CD4-positive, alpha-beta T cell treated with Interleukin-4 for 4 hours (primary cell): ENCODE results near the gene RTTN.

ENCODE experiments used
- DNase-seq: peaks from one replicate; pipeline ENCODE4 v3.0.0-alpha.2; 2020

The RTTN gene

DNA sequence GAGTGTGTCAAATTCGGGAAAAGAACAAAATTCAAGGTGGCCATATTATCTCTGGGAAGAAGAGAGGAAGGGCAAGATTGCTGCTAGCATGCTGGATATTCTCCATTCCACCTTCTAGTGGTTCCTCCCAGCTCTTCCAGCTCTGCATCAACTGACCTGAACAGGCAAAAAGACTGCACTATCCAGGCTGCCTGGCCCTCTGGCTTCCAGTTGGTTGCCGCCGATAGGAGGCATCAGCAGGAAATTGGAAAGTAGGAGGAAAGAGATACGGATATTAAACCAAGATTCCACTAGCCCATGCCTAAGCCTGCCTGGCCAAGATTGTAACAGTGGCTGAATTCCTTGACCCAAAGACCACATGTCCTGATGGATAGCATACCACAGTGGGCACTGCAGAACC lies 1.7 kb upstream of the RTTN start:
- DNase-seq: no peak

DNA sequence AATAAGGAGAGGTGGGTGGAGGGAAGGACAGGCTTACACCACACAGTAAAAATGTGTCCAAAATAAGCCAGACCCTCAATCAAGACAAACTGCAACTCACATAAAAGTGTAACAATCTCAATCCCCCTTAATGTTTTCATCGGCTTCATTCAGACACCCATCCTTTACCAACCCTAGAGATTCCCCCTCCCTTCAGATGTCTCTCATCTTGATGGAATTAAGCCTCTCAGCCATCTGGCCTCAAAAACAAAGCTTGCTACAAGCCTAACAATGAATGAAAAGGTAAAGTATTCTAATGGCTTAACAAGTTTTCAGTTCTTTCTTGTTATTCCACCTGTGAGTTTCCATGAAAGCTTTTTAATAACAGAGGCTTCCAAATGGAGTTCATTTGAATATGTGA lies 5.2 kb downstream of the RTTN start:
- no peak for DNase-seq

DNA sequence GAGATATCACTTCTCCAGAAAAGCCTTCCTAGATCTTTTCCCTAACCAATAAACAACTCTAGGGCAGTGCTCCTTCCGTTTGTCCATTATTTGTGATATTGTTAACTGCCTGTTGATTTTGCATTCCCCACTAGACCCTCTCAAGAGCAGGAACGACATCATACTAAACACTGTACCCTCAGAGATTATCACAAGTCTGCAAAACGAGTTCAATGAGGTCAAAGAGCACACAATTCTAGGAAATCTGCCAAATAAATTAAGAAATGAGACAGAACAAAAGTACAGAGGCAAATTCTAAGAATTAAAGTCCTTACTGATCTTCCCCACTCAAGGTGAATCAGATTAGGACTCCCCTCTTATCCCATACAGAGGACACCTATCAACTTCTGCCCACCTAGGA lies 7.6 kb downstream of the RTTN start:
- DNase-seq: no peak

DNA sequence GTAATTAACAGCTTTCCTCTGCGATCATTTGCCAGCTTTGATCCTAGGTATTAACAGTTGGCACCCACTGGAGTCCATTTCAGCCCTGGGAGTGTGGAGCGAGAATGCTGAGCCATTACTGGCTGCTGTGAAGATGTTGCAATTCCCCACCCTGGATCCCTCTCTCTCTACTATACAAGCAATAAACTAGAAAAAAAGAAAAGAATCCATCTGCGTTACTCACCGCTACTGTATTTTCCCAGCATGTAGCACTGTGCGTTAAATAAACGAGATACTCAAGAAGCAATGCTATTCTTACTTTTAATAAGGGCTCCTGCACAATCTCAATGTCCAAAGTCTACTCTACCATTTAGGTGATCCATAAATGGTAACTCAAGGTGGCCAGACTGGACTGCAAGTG lies 8.5 kb downstream of the RTTN start:
- DNase-seq: no peak

DNA sequence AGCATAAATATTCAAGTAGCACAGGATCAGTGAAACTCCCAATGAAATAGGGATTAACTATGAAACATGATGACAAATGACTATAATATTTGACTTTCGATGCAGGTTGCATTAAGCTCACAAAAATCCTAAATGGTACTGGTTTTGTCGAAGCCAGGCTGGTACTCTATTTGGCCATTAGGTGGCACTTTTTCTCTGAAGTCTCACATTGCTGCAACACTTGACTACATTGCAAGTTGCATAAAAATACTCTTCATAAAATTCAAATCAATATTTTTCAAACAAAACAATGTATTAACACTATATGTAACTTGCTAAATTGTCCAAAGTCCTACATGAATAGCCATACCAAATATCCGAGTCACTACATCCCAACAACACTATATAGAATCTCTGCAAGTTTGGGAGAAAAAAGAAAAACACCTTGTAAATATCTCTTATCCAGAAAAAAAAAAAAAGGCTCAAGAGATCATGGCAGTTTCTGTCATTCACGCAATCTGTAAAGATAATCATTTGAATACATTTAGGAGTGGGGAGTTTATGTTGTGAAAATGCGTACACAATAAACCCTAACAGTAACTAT lies 9.5 kb downstream of the RTTN start:
- DNase-seq: peak; percentile 48

DNA sequence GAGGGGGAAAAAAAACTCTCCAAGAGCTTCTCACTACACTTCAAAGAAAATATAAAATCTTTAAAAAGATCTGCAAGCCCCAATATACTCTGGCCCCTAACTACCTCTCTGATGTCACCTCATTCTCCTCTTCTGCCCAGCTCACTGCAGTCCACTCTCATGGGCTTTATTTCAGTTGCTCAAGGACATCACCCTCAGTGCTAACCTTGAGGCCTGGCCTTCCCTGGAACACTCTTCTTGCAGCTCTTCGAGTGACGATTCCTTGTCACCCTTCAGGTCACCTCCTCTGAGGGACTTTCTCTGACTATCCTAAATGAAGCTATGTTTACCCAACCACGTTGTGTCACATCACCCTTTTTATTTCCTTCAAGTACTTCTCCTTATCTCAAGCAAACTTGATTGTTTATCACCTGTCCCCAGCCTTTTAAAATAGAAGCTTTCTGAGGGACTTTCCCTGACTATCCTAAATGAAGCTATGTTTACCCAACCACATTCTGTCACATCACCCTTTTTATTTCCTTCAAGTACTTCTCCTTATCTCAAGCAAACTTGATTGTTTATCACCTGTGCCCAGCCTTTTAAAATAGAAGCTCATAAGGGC lies 10.4 kb downstream of the RTTN start:
- no peak for DNase-seq

DNA sequence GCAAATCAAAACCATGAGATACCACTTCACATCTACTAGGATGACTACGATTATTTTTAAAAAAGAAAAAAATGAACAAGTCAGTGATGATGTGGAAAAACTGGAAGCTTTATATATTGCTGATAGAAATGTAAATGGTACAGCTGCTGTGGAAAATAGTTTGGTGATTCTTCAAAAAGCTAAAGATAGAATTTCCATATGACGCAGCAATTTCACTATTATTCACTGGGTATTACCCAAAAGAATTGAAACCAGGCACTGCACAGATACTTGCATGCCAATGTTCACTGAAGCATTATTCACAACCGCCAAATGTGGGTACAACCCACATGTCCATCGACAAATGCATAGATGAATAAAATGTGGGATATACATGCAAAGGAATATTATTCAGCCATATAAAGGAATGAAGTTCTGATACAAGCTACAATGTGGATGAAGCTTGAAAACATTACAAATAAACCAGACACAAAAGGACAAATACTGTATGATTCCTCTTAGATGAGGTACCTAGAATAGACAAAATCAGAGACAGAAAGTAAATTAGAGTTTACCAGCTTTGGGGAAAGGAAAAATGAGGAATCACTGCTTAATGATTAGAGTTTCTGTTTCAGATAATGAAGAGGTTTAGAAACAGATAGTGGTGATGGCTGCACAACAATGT lies 11.1 kb downstream of the RTTN start:
- no peak for DNase-seq

DNA sequence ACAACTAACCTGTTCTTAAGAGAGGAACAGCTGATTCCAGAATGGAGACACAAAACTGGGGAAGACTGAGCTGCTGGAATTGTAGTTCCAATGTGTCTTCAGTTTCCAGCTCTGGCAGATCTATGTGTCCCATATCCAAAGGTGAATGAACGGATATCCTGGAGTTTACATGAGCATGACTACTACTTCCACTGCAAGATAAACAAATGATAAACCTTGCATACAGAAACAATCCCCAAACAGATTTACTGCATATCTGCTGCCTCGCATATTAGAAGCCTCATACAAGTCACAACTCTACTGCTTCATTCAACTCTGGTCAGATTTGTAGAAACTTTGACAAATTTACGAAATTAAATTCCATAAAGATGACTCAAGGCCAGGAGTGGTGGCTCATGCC lies 15.0 kb downstream of the RTTN start:
- no peak for DNase-seq

DNA sequence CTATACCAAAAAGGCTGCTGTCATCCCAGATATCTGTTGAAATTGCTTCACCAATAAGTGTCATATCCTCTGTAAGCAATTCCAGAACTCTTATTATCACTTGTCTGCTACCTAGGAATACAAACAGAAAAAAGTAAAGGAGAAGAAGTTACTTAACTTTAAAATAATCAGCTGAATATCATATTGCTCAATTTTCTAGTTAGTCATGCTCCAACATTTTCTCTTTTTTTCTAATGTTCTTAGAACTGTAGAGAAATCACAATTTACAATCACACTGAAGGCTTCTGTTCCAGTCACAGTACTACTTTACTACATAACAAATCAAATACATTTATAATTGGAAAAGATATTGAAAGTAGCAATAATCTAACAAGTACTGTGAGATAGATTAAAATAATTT lies 17.4 kb downstream of the RTTN start:
- no peak for DNase-seq

DNA sequence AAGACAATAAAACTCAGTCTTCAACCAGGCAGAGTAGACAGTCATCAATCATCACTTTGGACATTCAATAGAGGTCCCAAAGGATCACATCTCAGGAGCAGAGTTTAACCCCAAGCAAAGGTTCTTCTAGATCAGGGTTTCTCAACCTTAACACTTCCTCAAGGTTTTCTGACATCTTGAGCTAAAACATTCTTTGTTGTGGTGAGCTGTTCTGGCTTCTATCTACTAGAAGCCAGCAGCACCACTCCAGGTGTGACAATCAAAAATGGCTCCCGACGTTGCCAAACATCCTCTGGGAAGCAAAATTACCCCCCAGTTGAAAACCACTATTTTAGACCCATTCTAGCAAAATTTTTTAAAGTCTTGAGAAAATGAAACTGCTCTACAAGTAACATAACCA lies 22.0 kb downstream of the RTTN start:
- no peak for DNase-seq

DNA sequence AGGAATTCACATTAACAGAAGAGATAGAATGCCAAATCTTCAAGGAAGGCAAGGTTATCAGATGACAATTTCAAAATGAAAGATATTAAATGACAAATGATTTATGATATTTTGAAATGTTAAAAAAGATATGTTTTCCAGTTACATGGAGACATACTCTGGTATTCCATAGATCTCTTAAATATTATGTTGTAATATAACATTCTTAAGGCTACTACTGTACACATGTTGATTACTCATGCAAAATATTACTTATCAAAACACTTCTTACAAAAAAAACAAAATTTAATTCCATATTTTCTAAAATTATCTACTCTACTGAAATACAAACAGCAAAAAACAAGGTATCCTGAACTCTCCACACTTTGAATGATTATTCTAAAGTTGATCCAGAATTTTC lies 22.9 kb downstream of the RTTN start:
- DNase-seq: no peak

DNA sequence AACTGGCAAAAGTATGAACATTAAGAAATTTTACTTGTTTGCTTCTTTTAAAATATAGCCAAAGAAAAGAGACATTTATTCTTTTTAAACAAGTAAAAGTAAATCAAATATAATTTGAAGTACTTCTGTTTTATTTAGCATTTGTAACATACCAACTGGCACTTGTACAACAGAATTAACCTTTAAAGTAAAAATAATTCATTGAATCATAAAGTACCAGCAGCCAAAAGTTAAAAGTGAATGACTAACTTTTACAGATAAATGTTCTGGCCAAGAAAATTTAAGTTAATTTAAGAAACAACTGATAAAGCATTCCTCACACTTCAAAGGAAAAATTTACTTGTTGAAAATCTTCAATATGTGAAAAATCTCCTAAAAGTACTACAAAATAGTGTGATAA lies 23.8 kb downstream of the RTTN start:
- DNase-seq: no peak

DNA sequence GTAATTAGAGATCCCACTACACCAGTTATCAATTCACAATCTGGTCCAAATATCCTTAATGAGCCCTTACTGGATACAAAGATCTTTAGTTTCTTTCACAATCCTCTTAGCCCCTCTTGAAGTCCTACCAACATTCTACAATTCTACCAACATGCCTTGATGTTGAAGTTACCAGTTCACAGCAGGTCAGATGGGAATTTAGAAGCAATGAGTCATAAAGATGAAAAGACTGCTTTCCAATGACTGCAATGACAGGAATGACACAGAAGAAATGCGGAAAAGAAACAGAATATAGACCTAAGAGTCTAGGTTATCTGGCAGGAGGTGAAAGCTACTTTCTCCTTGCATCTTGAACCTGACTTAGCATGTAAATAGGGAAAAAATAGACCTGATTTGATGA lies 24.5 kb downstream of the RTTN start:
- no peak for DNase-seq

DNA sequence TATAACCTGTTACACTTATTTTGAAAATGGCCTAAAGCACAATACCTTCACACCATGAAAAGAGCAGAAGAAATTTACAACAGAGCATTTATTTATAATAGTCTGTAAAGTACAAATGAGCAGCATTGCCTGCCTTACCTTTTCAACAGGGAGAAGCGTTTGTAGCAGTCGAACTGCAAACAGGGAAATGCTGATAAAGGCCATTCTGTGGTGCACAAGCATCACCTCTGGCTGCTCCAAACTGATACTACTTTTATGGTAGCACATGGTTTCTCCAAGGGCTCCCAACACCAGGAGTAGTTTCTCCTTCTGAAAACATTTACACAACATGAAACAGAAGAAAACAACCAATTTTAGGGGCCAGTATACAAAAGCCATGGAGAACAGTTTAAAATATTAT lies 28.9 kb downstream of the RTTN start:
- DNase-seq: no peak

DNA sequence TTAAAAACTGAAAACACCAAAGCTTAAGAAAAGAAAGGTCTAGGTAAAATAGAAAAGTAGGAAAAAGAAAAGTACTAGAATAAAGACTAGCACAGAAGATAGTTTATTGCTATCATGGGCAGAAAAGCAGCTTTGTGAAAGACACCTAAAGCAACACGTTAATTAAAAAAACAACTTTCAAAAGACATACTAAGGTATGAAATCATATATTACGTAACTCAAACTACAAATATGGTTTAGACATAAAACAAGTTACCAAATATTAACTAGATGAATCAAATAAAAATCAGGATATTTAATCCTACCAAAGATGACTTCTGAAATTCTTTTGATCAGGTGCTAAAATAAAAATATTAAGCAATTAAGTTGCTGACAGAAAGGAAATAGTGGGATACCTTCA lies 30.3 kb downstream of the RTTN start:
- no peak for DNase-seq

DNA sequence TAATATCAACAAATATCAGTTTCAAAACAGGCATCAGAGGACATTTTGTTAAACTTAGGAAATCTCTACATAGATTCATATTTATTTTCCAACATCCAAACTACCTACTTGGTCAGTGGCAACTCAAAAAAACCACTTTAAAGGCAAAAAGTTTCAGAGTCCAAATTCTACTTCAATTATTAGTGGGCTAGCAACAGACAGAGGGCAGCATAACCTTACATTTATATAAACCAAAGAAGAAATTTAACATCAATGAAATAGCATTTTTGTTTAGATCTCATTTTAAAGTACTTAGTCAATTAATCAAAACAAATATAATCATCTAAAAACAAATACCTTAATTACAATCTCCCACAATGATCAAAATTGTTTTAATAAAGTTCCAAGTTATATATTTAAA lies 33.3 kb downstream of the RTTN start:
- no peak for DNase-seq

DNA sequence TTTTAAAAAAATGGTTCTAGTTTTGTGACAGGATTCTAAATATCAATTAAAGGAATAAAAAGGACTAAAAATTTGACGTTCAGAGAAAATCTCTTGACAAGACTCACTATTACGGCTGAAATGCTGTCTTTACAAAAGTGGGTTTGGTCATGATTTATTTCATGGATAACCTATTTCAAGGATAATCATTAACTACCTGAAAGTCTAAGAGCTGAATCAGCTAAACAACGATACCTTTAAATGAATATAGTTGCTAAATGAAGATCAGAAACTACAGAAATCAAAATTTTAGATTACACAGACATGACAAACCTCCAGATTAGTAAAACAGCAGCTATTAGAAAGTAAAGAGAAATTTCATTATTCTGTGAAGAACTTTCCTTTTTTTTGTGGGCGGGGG lies 35.7 kb downstream of the RTTN start:
- no peak for DNase-seq

DNA sequence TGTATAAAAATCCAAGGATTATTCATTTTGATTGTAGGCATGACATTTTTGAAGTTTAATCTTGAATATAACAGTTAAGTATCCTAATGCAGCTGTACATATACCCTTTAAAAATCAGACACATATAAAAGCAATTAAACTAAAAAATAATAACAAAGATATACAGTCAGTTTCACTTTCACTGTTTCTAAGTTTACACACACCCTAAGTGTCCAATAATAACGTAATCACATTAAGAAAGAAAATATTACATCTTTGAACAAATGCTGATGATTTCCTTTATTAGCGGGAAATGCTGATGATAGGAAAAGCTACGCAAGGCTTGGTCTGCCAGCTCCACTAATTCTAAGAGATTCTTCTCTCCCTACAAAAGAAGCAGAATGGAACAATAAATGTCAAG lies 38.8 kb downstream of the RTTN start:
- no peak for DNase-seq

DNA sequence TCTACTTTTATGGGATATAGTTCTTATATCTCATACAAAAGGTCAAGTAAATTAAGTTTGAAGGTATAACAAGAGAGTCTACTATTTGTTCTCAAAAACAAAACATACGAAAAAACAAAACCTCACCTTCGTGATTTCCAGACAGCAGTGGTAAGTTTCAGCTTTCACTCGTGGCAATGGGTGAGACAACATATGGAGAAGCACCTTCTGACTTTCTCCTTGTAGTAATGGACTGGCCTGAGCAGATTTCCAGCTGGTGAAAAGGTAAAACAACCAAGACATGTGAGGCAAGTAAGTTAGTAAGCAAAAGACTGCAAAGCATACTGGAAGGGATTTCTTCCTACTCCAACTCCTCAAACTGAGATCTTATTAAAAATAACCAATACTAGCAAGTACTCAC lies 39.6 kb downstream of the RTTN start:
- no peak for DNase-seq

DNA sequence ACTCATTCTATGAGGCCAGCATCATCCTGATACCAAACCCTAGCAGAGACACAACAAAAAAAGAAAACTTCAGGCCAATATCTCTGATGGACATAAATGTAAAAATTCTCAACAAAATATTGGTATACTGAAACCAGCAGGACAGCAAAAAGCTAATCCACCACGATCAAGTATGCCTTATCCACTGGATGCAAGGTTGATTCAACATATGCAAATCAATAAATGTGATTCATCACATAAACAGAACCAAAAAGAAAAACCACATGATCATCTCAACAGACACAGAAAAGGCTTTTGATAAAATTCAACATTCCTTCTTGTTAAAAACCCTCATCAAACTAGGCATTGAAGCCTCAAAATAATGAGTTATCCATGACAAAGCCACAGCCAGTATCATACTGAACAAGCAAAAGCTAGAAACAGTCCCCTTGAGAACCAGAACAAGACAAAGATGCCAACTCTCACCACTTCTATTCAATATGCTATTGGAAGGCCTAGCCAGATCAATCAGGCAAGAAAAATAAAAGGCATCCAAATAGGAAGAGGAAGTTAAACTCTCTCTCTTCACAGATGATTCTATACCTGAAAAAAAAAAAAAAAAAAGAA lies 45.3 kb downstream of the RTTN start:
- no peak for DNase-seq

DNA sequence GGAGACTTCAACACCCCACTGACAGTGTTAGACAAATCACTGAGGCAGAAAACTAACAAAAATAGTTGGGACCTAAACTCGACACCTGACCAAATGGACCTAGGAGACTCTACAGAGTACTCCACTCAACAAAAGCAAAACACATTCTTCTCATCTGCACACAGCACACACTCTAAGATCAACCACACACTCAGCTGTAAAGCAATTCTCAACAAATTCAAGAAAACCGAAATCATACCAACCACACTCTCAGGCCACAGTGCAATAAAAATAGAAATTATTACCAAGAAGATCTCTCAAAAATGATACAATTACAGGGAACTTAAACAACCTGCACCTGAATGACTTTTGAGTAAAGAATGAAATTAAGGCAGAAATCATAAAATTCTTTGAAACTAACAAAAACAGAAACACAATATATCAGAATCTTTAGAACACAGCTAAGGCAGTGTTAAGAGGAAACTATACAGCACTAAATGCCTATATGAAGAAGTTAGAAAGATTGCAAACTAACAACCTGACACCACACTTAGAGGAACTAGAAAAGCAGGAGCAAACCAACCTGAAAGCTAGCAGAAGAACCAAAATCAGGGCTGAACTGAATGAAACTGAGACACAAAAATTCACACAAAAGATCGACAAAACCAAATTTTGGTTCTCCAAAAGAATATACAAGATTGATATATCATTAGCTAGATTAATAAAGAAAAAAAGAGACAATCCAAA lies 46.3 kb downstream of the RTTN start:
- no peak for DNase-seq

DNA sequence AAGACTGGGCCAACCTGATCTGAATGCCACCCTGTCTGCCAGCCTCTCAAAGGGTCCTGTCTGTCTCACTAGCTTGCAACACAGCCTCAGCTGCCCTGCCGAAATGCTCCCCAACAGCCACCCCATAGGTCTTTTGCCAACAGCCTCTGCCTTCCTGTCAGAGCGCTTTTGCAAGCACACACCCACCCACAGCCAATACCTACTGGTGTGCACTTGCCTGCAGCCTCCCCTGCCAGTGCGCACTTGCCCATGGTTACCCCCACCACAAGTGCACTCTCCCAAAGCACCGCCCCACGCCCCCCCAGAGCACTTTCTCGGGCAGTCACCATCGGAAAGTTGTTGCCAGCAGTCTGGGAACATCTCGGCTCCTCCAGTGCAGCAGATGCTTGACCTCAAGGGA lies 48.6 kb downstream of the RTTN start:
- DNase-seq: no peak

DNA sequence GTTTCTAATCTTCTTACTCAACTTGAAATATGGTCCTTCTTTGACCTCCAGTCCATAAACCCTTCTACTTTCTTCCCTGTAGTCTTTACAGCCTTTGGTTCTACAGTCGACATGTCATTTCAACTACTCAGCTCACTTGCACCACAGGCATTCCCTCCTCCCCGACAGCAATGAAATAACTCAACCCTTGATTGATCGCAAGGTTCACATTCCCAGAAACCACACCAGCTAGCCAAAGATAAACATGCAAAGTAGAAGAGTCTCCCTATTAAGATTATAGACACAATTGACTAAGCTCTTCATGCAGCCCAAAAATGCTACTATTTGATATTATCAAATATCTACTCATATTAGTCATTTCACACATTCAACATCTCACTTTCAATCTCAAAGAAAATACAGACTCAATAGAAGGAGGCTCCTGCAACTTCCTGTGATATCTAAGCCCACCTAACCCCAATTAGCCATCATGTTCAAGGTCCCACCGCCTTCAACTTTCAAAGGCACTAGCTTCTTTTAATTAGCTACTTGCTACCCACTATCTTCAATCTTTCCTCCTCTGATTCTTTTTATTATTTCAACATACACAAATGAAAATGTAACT lies 50.8 kb downstream of the RTTN start:
- no peak for DNase-seq
